Neural progenitor cell (in vitro differentiated cells): ENCODE data around the gene SLC15A4. TPM values are rescaled to one million over a fixed set of nuclear protein-coding genes. Genes with fewer than 3 reads are reported as not detected.

Experiments
- DNase-seq: peaks from one replicate; pipeline ENCODE4 v3.0.0-alpha.2; 2016; ENCODE audit warnings: low spot score
- H2AFZ ChIP-seq: fragments of 200-600 bp; sonication (generic); replicated peaks from 2 replicates; pipeline ENCODE4 v1.6.1; 2016; ENCODE audit warnings: antibody characterized with exemption
- H3F3A ChIP-seq: fragments of 200-600 bp; sonication (generic); 2 replicates; pipeline ENCODE4 v1.6.1; 2016; ENCODE audit warnings: antibody characterized with exemption, low read depth
- H3K27ac ChIP-seq: fragments of 200-600 bp; sonication (generic); 2 replicates; pipeline ENCODE4 v1.5.1; 2016; ENCODE audit warnings: mild to moderate bottlenecking
- H3K27me3 ChIP-seq: fragments of 200-600 bp; sonication (generic); 2 replicates; pipeline ENCODE4 v1.6.1; 2016; ENCODE audit warnings: mild to moderate bottlenecking, moderate library complexity
- H3K36me3 ChIP-seq: fragments of 200-600 bp; sonication (generic); 2 replicates; pipeline ENCODE4 v1.5.1; 2016
- H3K4me1 ChIP-seq: fragments of 200-600 bp; sonication (generic); 2 replicates; pipeline ENCODE4 v1.6.1; 2016; ENCODE audit warnings: mixed run types
- H3K4me2 ChIP-seq: fragments of 200-600 bp; sonication (generic); 2 replicates; pipeline ENCODE4 v1.6.1; 2016
- H3K4me3 ChIP-seq: fragments of 200-600 bp; sonication (generic); 2 replicates; pipeline ENCODE4 v1.5.1; 2016
- H3K79me2 ChIP-seq: fragments of 200-600 bp; sonication (generic); 2 replicates; pipeline ENCODE4 v1.6.1; 2016; ENCODE audit warnings: low read depth
- H3K9ac ChIP-seq: fragments of 200-600 bp; sonication (generic); 2 replicates; pipeline ENCODE4 v1.6.1; 2016
- H3K9me3 ChIP-seq: fragments of 200-600 bp; sonication (generic); 2 replicates; pipeline ENCODE4 v1.5.1; 2016; ENCODE audit warnings: low read depth
- H4K20me1 ChIP-seq: fragments of 200-600 bp; sonication (generic); 2 replicates; pipeline ENCODE4 v1.6.1; 2016; ENCODE audit warnings: low read depth
- H3K27ac Mint-ChIP-seq: 3 replicates; pipeline ENCODE4 v1.8.0; 2021; ENCODE audit warnings: mixed read lengths
- H3K27me3 Mint-ChIP-seq: 2 replicates; pipeline ENCODE4 v1.8.0; 2022; ENCODE audit warnings: low read depth, mild to moderate bottlenecking, inconsistent platforms, moderate library complexity, mixed read lengths; ENCODE audit not compliant: insufficient read depth
- H3K36me3 Mint-ChIP-seq: 3 replicates; pipeline ENCODE4 v1.8.0; 2021; ENCODE audit warnings: mixed read lengths
- H3K4me1 Mint-ChIP-seq: 3 replicates; pipeline ENCODE4 v1.8.0; 2021; ENCODE audit warnings: mixed read lengths
- H3K4me3 Mint-ChIP-seq: 3 replicates; pipeline ENCODE4 v1.8.0; 2021; ENCODE audit warnings: mild to moderate bottlenecking, moderate library complexity, mixed read lengths
- H3K9me3 Mint-ChIP-seq: 3 replicates; pipeline ENCODE4 v1.8.0; 2020; ENCODE audit warnings: mixed read lengths
- CTCF ChIP-seq: fragments of 200-600 bp; sonication (generic); IDR thresholded peaks from 2 replicates; pipeline ENCODE4 v1.5.1; 2017; ENCODE audit warnings: antibody characterized with exemption, mild to moderate bottlenecking
- EZH2 ChIP-seq: fragments of 200-600 bp; sonication (generic); IDR thresholded peaks from 2 replicates; pipeline ENCODE4 v1.6.1; 2017; ENCODE audit warnings: antibody characterized with exemption, mild to moderate bottlenecking, moderate library complexity
- EZH2phosphoT487 ChIP-seq: fragments of 200-600 bp; sonication (generic); IDR thresholded peaks from 2 replicates; pipeline ENCODE4 v1.6.1; 2017; ENCODE audit warnings: antibody characterized with exemption
- total RNA-seq: library from RNA; depleted of rRNA; stranded (reverse); fragments of >200 nt; gene quantifications from 2 replicates; pipeline ENCODE4 v1.2.3, GENCODE V29; 2015; ENCODE audit warnings: low replicate concordance

The SLC15A4 gene
- total RNA-seq, 1 donor from 2014 or later, result 42.3 TPM

GRCh38 chr12:128747441-128747840, 76.3 kb downstream of the SLC15A4 start:
- H3K4me1 Mint-ChIP-seq, result peaks cover 16% of the 10 kb centered on the region
- no peaks in the 10 kb centered on the region for H3K9me3 Mint-ChIP-seq
- Histone ChIP-seq H3F3A (no peaks in the 10 kb centered on the region), H4K20me1 (no peaks in the 10 kb centered on the region), H3K27ac (no peak overlapping the region), H2AFZ (no peak overlapping the region), H3K27me3 (no peaks in the 10 kb centered on the region), H3K36me3 (no peaks in the 10 kb centered on the region), H3K79me2 (no peaks in the 10 kb centered on the region), H3K4me3 (no peak overlapping the region), H3K4me1 (peaks cover 10% of the 10 kb centered on the region), H3K4me2 (no peak overlapping the region), H3K9ac (no peak overlapping the region), H3K9me3 (no peaks in the 10 kb centered on the region)
- H3K4me3 Mint-ChIP-seq, result no peak overlapping the region
- no peaks in the 10 kb centered on the region for H3K36me3 Mint-ChIP-seq
- TF ChIP-seq EZH2phosphoT487, result no peak
- no peak for TF ChIP-seq CTCF
- TF ChIP-seq EZH2, result no peak
- peaks cover 8% of the 10 kb centered on the region for H3K27me3 Mint-ChIP-seq
- DNase-seq, result no peak
- no peak overlapping the region for H3K27ac Mint-ChIP-seq

DNA sequence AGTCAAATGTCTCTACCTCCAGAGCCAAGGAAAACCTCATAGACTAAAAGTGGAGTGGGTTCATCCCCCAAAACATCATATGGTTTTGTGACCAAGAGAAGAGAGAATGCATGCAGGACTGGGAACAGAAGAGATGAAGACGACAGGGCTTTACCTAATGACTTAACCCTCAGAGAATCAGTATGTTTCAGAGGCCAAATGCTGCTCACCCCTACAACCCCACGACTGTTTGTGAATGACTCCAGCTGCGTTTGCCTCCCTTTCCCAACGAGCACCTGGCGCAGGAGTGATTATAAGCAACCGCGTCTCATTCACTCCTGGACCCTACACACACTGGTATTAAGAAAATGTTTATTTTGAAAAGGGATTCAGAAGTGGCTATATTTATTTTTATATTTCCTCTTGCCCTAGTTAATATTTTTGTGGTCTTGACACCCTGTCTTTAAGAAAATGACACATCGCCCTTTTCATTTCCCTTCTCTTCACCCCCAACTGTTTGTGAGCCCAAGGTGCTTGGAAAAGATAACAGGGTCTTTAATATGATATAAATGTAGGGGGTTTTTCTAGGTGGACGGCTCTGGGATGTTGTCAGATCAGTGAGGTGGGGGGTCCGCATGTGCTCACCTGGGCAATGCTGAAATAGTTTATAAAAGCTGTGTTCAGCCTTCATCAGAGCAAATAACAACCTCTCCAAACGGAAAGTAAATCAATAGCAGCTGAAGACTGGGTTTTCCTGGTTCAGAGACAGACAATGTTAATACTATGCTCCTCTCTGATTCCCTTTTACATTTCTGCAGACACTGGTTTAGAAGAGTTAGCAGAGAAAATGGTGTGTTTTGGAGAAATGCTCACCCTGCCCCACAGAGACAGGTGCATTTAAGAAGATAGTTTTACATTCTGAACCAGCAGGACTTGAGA, 77.7 kb downstream of the SLC15A4 start:
- H3K36me3 Mint-ChIP-seq, result no peaks in the 10 kb centered on the region
- H3K9me3 ChIP-seq, result no peaks in the 10 kb centered on the region
- H2AFZ ChIP-seq, result no peak overlapping the region
- no peak overlapping the region for H3K9ac ChIP-seq
- H3K9me3 Mint-ChIP-seq, result no peaks in the 10 kb centered on the region
- H3K4me2 ChIP-seq, result no peak overlapping the region
- H3K4me3 ChIP-seq, result no peak overlapping the region
- no peak for TF ChIP-seq CTCF
- TF ChIP-seq EZH2phosphoT487, result no peak
- TF ChIP-seq EZH2, result no peak
- H3K79me2 ChIP-seq, result no peaks in the 10 kb centered on the region
- H3K4me1 ChIP-seq, result peaks cover 10% of the 10 kb centered on the region
- no peak overlapping the region for H3K27ac ChIP-seq
- H3K36me3 ChIP-seq, result no peaks in the 10 kb centered on the region
- H3K27me3 ChIP-seq, result no peaks in the 10 kb centered on the region
- peak overlapping the region; percentile 18 for H3K27ac Mint-ChIP-seq
- H3K4me3 Mint-ChIP-seq, result no peak overlapping the region
- no peaks in the 10 kb centered on the region for H3F3A ChIP-seq
- no peak for DNase-seq
- peaks cover 8% of the 10 kb centered on the region for H3K27me3 Mint-ChIP-seq
- no peaks in the 10 kb centered on the region for H4K20me1 ChIP-seq
- H3K4me1 Mint-ChIP-seq, result peaks cover 16% of the 10 kb centered on the region

DNA sequence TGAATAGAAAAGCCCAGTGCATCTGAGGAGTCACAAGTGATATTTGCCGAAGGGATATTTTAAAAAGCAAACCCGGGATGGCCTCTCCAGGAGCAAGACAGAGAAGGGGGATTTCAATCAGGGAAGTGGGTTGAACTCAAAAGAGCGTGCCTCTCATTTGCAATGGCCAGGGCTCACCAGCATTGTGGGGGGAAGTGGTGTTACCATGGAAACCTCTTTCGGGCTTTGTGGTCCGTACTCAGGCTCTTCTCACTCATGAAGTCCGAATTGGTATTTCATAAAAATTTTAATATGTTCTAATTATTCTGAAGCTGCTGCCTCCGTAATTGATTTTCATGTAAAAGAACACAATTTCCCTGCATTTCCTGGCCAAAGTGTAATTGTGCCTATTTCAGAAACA, 79.8 kb downstream of the SLC15A4 start:
- H3K4me3 ChIP-seq, result no peak overlapping the region
- peaks cover 10% of the 10 kb centered on the region for H3K4me1 ChIP-seq
- Mint-ChIP-seq H3K27me3 (peaks cover 10% of the 10 kb centered on the region), H3K4me1 (peaks cover 16% of the 10 kb centered on the region), H3K9me3 (peaks cover 11% of the 10 kb centered on the region), H3K36me3 (peaks cover 1% of the 10 kb centered on the region), H3K4me3 (peak overlapping the region; percentile 52), H3K27ac (peak overlapping the region; percentile 74)
- H4K20me1 ChIP-seq, result no peaks in the 10 kb centered on the region
- no peaks in the 10 kb centered on the region for H3K36me3 ChIP-seq
- H3K27ac ChIP-seq, result no peak overlapping the region
- DNase-seq, result peak; percentile 34
- no peaks in the 10 kb centered on the region for H3K27me3 ChIP-seq
- no peak overlapping the region for H3K9ac ChIP-seq
- no peak overlapping the region for H2AFZ ChIP-seq
- H3K4me2 ChIP-seq, result peak overlapping the region; percentile 22
- no peaks in the 10 kb centered on the region for H3K9me3 ChIP-seq
- H3K79me2 ChIP-seq, result no peaks in the 10 kb centered on the region
- no peaks in the 10 kb centered on the region for H3F3A ChIP-seq
- TF ChIP-seq CTCF (no peak), EZH2phosphoT487 (no peak), EZH2 (no peak)

Other genes with a start within 250 kb of the SLC15A4 start
- 5.4 and 7.9 TPM in 2 replicates for gene GLT1D1, start 29.5 kb upstream of the SLC15A4 start, total RNA-seq